ENCODE data around the gene TMEM270.

TMEM270 gene

GRCh38 chr7:73905360-73905759, 44.4 kb downstream of the TMEM270 start:
- H3K79me1 ChIP-seq (replicated peaks; ENCODE audit: low read length, poor library complexity, severe bottlenecking): no peaks in the 10 kb centered on the region
- no peak overlapping the region for H2BK5ac ChIP-seq (ENCODE audit: low read depth, low read length, poor library complexity, severe bottlenecking)
- H3K4me2 ChIP-seq (ENCODE audit: low read length, poor library complexity, severe bottlenecking): no peak overlapping the region
- peaks cover 2% of the 10 kb centered on the region for H3K4me1 ChIP-seq (ENCODE audit: control insufficient read depth, insufficient read depth, low read depth, low read length)
- no peak overlapping the region for H2BK12ac ChIP-seq (ENCODE audit: low read length in 2 of 2)
- H3K23ac ChIP-seq (ENCODE audit: low read length in 2 of 2): no peak overlapping the region
- no peak overlapping the region for H3K18ac ChIP-seq (ENCODE audit: low read depth in 1 of 2, low read length in 2 of 2)
- no peak for DNase-seq
- no peaks in the 10 kb centered on the region for H3K9me3 ChIP-seq (ENCODE audit: control insufficient read depth, low read length)
- 88% methylated on average over 15 of the region's 15 CpGs for WGBS
- H2AK5ac ChIP-seq (ENCODE audit: low read length, severe bottlenecking): no peak overlapping the region
- H3K27me3 ChIP-seq (ENCODE audit: control insufficient read depth in 1 of 2, insufficient read depth in 1 of 2, low read length in 2 of 2): peaks cover 0 to 19% of the 10 kb centered on the region in 2 experiments
- H3K9ac ChIP-seq (ENCODE audit: low read length): no peak overlapping the region
- no peak overlapping the region for H3K27ac ChIP-seq (ENCODE audit: low read length, poor library complexity, severe bottlenecking)
- H2AFZ ChIP-seq (ENCODE audit: low read depth, low read length): no peak overlapping the region
- no peak overlapping the region for H2BK120ac ChIP-seq (ENCODE audit: low read depth, low read length)
- H4K91ac ChIP-seq (ENCODE audit: low read length): no peak overlapping the region
- H3K36me3 ChIP-seq (ENCODE audit: control insufficient read depth in 1 of 2, insufficient read depth in 2 of 2, low read depth in 1 of 2, low read length in 2 of 2): no peaks in the 10 kb centered on the region
- H3K4ac ChIP-seq (ENCODE audit: low read depth in 1 of 2, low read length in 2 of 2): no peak overlapping the region
- H3K14ac ChIP-seq (ENCODE audit: low read length in 2 of 2): no peak overlapping the region
- no peak overlapping the region for H3K4me3 ChIP-seq (ENCODE audit: insufficient read depth in 1 of 2, low read depth in 1 of 2, low read length in 2 of 2)
- no peak overlapping the region for H2BK15ac ChIP-seq (ENCODE audit: low read depth, poor library complexity, severe bottlenecking)
- no peak overlapping the region for H4K8ac ChIP-seq (ENCODE audit: low read length)

DNA sequence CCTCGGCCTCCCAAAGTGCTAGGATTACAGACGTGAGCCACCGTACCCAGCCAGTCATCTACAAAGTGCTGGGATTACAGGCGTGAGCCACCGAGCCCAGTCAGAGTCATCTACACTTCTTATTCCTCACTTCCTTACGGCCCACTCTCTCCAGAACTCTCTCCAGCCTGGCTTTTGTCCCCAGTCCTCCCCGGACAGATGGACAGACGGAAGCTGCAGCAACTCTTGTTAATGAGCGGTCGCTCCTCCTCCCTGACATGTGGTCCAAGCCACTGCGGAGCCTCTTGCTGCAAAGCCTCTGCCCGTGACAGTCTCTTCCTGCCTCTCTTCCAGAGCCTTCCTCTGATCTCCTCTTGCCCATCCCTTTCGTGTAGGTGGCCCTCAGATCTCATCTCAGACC, 45.9 kb downstream of the TMEM270 start:
- Histone ChIP-seq H2BK15ac (ENCODE audit: low read depth, poor library complexity, severe bottlenecking) (no peak overlapping the region), H3K27me3 (ENCODE audit: control insufficient read depth in 1 of 2, insufficient read depth in 1 of 2, low read length in 2 of 2) (peaks cover 0 to 19% of the 10 kb centered on the region in 2 experiments), H2AK5ac (ENCODE audit: low read length, severe bottlenecking) (no peak overlapping the region), H3K9me3 (ENCODE audit: control insufficient read depth, low read length) (no peaks in the 10 kb centered on the region), H3K4me2 (ENCODE audit: low read length, poor library complexity, severe bottlenecking) (no peak overlapping the region), H2AFZ (ENCODE audit: low read depth, low read length) (no peak overlapping the region), H2BK120ac (ENCODE audit: low read depth, low read length) (no peak overlapping the region), H3K4me3 (ENCODE audit: insufficient read depth in 1 of 2, low read depth in 1 of 2, low read length in 2 of 2) (no peak overlapping the region), H3K36me3 (ENCODE audit: control insufficient read depth in 1 of 2, insufficient read depth in 2 of 2, low read depth in 1 of 2, low read length in 2 of 2) (no peaks in the 10 kb centered on the region), H3K79me1 (replicated peaks; ENCODE audit: low read length, poor library complexity, severe bottlenecking) (no peaks in the 10 kb centered on the region), H2BK12ac (ENCODE audit: low read length in 2 of 2) (no peak overlapping the region), H3K18ac (ENCODE audit: low read depth in 1 of 2, low read length in 2 of 2) (no peak overlapping the region), H4K91ac (ENCODE audit: low read length) (no peak overlapping the region), H3K4ac (ENCODE audit: low read depth in 1 of 2, low read length in 2 of 2) (no peak overlapping the region), H3K23ac (ENCODE audit: low read length in 2 of 2) (no peak overlapping the region), H4K8ac (ENCODE audit: low read length) (no peak overlapping the region), H3K9ac (ENCODE audit: low read length) (no peak overlapping the region), H3K27ac (ENCODE audit: low read length, poor library complexity, severe bottlenecking) (no peak overlapping the region), H3K14ac (ENCODE audit: low read length in 2 of 2) (no peak overlapping the region), H3K4me1 (ENCODE audit: control insufficient read depth, insufficient read depth, low read depth, low read length) (peaks cover under 1% of the 10 kb centered on the region), H2BK5ac (ENCODE audit: low read depth, low read length, poor library complexity, severe bottlenecking) (no peak overlapping the region)
- no peak for DNase-seq
- WGBS: 82% methylated on average over 12 of the region's 13 CpGs

DNA sequence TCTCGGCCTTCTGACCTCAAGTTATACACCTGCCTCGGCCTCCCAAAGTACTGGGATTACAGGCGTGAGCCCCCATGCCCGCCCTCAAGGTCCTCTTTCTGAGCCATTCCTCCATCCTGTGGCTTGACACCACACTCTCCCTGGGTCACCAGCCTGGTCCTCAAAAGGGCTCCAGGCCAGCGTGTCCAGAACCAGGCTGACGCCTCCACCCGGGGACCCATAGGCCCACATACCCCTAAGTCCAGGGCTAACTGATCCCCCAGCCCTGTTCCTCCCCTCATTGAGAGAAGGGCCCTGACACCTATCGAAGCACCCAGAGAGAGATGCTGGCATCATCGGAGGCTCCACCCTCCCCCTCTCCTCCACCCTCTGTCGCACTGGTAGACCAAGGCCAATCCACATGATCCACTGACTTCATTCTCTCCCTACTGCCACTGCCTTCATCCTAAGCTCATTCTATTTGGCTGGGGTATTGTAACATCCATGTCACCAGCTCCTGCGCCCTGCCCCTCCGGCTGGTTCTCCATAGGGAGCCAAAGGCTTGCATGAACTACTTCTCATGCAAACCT, 46.7 kb downstream of the TMEM270 start:
- Histone ChIP-seq H2AFZ (ENCODE audit: low read depth, low read length) (no peak overlapping the region), H2AK5ac (ENCODE audit: low read length, severe bottlenecking) (no peak overlapping the region)
- WGBS: 92% methylated on average over 12 of the region's 12 CpGs

GRCh38 chr7:73908123-73908611, 47.2 kb downstream of the TMEM270 start:
- Histone ChIP-seq H3K4ac (ENCODE audit: low read depth in 1 of 2, low read length in 2 of 2) (no peak overlapping the region), H3K4me2 (ENCODE audit: low read length, poor library complexity, severe bottlenecking) (no peak overlapping the region), H2BK12ac (ENCODE audit: low read length in 2 of 2) (no peak overlapping the region), H2BK120ac (ENCODE audit: low read depth, low read length) (no peak overlapping the region), H3K4me1 (ENCODE audit: control insufficient read depth, insufficient read depth, low read depth, low read length) (no peaks in the 10 kb centered on the region), H4K8ac (ENCODE audit: low read length) (no peak overlapping the region), H3K14ac (ENCODE audit: low read length in 2 of 2) (peak overlapping the region in 1 of 2 experiments; percentile 36), H3K18ac (ENCODE audit: low read depth in 1 of 2, low read length in 2 of 2) (no peak overlapping the region), H2BK5ac (ENCODE audit: low read depth, low read length, poor library complexity, severe bottlenecking) (no peak overlapping the region), H2AFZ (ENCODE audit: low read depth, low read length) (no peak overlapping the region), H3K4me3 (ENCODE audit: insufficient read depth in 1 of 2, low read depth in 1 of 2, low read length in 2 of 2) (no peak overlapping the region), H3K36me3 (ENCODE audit: control insufficient read depth in 1 of 2, insufficient read depth in 2 of 2, low read depth in 1 of 2, low read length in 2 of 2) (no peaks in the 10 kb centered on the region), H2AK5ac (ENCODE audit: low read length, severe bottlenecking) (no peak overlapping the region), H3K23ac (ENCODE audit: low read length in 2 of 2) (no peak overlapping the region), H3K9me3 (ENCODE audit: control insufficient read depth, low read length) (no peaks in the 10 kb centered on the region), H3K79me1 (replicated peaks; ENCODE audit: low read length, poor library complexity, severe bottlenecking) (no peaks in the 10 kb centered on the region), H3K27ac (ENCODE audit: low read length, poor library complexity, severe bottlenecking) (no peak overlapping the region), H2BK15ac (ENCODE audit: low read depth, poor library complexity, severe bottlenecking) (no peak overlapping the region), H4K91ac (ENCODE audit: low read length) (no peak overlapping the region), H3K27me3 (ENCODE audit: control insufficient read depth in 1 of 2, insufficient read depth in 1 of 2, low read length in 2 of 2) (peaks cover 0 to 19% of the 10 kb centered on the region in 2 experiments), H3K9ac (ENCODE audit: low read length) (no peak overlapping the region)
- WGBS: 89% methylated on average over 17 of the region's 17 CpGs
- DNase-seq: no peak

More for the DNA sequence above, 46.7 kb downstream of the TMEM270 start:
- H3K27ac ChIP-seq (ENCODE audit: low read length, poor library complexity, severe bottlenecking): no peak overlapping the region
- no peaks in the 10 kb centered on the region for H3K4me1 ChIP-seq (ENCODE audit: control insufficient read depth, insufficient read depth, low read depth, low read length)
- H3K18ac ChIP-seq (ENCODE audit: low read depth in 1 of 2, low read length in 2 of 2): no peak overlapping the region
- no peaks in the 10 kb centered on the region for H3K9me3 ChIP-seq (ENCODE audit: control insufficient read depth, low read length)
- no peak overlapping the region for H2BK12ac ChIP-seq (ENCODE audit: low read length in 2 of 2)
- no peak overlapping the region for H4K8ac ChIP-seq (ENCODE audit: low read length)
- no peak overlapping the region for H3K4ac ChIP-seq (ENCODE audit: low read depth in 1 of 2, low read length in 2 of 2)
- H4K91ac ChIP-seq (ENCODE audit: low read length): no peak overlapping the region
- no peak overlapping the region for H2BK120ac ChIP-seq (ENCODE audit: low read depth, low read length)
- H3K79me1 ChIP-seq (replicated peaks; ENCODE audit: low read length, poor library complexity, severe bottlenecking): no peaks in the 10 kb centered on the region
- H3K14ac ChIP-seq (ENCODE audit: low read length in 2 of 2): no peak overlapping the region
- peaks cover 0 to 19% of the 10 kb centered on the region in 2 experiments for H3K27me3 ChIP-seq (ENCODE audit: control insufficient read depth in 1 of 2, insufficient read depth in 1 of 2, low read length in 2 of 2)
- H3K36me3 ChIP-seq (ENCODE audit: control insufficient read depth in 1 of 2, insufficient read depth in 2 of 2, low read depth in 1 of 2, low read length in 2 of 2): no peaks in the 10 kb centered on the region
- no peak overlapping the region for H3K4me2 ChIP-seq (ENCODE audit: low read length, poor library complexity, severe bottlenecking)
- no peak for DNase-seq
- no peak overlapping the region for H3K23ac ChIP-seq (ENCODE audit: low read length in 2 of 2)
- H2BK5ac ChIP-seq (ENCODE audit: low read depth, low read length, poor library complexity, severe bottlenecking): no peak overlapping the region
- H3K9ac ChIP-seq (ENCODE audit: low read length): no peak overlapping the region
- no peak overlapping the region for H3K4me3 ChIP-seq (ENCODE audit: insufficient read depth in 1 of 2, low read depth in 1 of 2, low read length in 2 of 2)
- no peak overlapping the region for H2BK15ac ChIP-seq (ENCODE audit: low read depth, poor library complexity, severe bottlenecking)

Measured in mesenchymal stem cell (in vitro differentiated cells and primary cell).